Stimulated activated CD4-positive, alpha-beta T cell treated with anti-CD3 and anti-CD28 coated beads, Interleukin-15, amount 100 ng/mL, for 1 hour (primary cell): ENCODE data around the gene INPP4B.
"Not testable (repeated sequence)": the region's sequence is repeated elsewhere in the genome, so short reads cannot be mapped to it uniquely, and the experiment has no call there.

ENCODE experiments used
- DNase-seq, 2 donors: peaks; one replicate each; pipeline ENCODE4 v3.0.0-alpha.2; 2020; ENCODE audit warnings: low read depth in 1 of 2, low spot score in 1 of 2

INPP4B gene

GRCh38 chr4:142098900-142099545 is 747.1 kb downstream of the INPP4B start:
- DNase-seq, result no peak

- DNase-seq, result no peak
These were observed 747.7 kb downstream of the INPP4B start for GRCh38 chr4:142098380-142098779.

- no peak for DNase-seq
These were observed 749.1 kb downstream of the INPP4B start for GRCh38 chr4:142097015-142097414.

- DNase-seq, result no peak
These were observed 750.1 kb downstream of the INPP4B start for GRCh38 chr4:142095886-142096605.

- DNase-seq, result no peak
These were observed 753.2 kb downstream of the INPP4B start for GRCh38 chr4:142092941-142093340.

GRCh38 chr4:142091691-142092182 is 754.4 kb downstream of the INPP4B start:
- no peak for DNase-seq

- no peak for DNase-seq
These were observed 755.0 kb downstream of the INPP4B start for GRCh38 chr4:142091085-142091513.

- DNase-seq, result no peak
These were observed 757.2 kb downstream of the INPP4B start for GRCh38 chr4:142088906-142089305.

GRCh38 chr4:142085513-142086292 is 760.4 kb downstream of the INPP4B start:
- no peak for DNase-seq

GRCh38 chr4:142083264-142083663 is 762.8 kb downstream of the INPP4B start:
- DNase-seq, result no peak

- no peak for DNase-seq
These were observed 765.1 kb downstream of the INPP4B start for GRCh38 chr4:142081025-142081424.

- DNase-seq, result no peak
These were observed 766.1 kb downstream of the INPP4B start for GRCh38 chr4:142079959-142080358.

- DNase-seq, result no peak
These were observed 769.1 kb downstream of the INPP4B start for GRCh38 chr4:142077048-142077447.

- not testable (repeated sequence) for DNase-seq
These were observed 777.8 kb downstream of the INPP4B start for GRCh38 chr4:142068304-142068703.

- not testable (repeated sequence) for DNase-seq
These were observed 779.5 kb downstream of the INPP4B start for GRCh38 chr4:142066562-142066961.

GRCh38 chr4:142065086-142065647 is 780.9 kb downstream of the INPP4B start:
- no peak for DNase-seq

GRCh38 chr4:142064181-142064580 is 781.9 kb downstream of the INPP4B start:
- no peak for DNase-seq

- no peak for DNase-seq
These were observed 800.1 kb downstream of the INPP4B start for GRCh38 chr4:142045996-142046395.

GRCh38 chr4:142044271-142044670 is 801.8 kb downstream of the INPP4B start:
- DNase-seq, result no peak

- no peak for DNase-seq
These were observed 802.6 kb downstream of the INPP4B start for GRCh38 chr4:142043509-142043908.

GRCh38 chr4:142041788-142042187 is 804.3 kb downstream of the INPP4B start:
- DNase-seq, result no peak
